8988T (cell line): ENCODE data around the gene MGME1.

ENCODE experiments used
- DNase-seq: peaks from one replicate; pipeline ENCODE4 v3.0.0; 2011

Gene MGME1

DNA sequence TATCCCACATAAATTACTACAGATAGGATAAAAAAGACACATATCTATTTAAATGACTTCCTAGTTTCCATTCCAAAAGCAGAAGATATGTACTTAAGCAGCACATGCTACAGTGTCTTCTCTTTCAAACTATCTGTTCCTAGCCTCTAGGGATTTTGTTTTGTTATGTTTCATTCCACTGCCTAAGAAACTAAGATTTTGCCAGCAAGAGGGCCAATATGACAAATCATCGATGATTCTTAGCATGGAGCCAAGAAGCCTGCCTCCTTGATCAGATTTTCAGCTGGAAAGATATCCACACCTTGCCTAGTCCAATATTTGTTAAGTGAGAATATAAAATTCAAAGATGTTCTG is 7.3 kb upstream of the MGME1 start:
- no peak for DNase-seq

DNA sequence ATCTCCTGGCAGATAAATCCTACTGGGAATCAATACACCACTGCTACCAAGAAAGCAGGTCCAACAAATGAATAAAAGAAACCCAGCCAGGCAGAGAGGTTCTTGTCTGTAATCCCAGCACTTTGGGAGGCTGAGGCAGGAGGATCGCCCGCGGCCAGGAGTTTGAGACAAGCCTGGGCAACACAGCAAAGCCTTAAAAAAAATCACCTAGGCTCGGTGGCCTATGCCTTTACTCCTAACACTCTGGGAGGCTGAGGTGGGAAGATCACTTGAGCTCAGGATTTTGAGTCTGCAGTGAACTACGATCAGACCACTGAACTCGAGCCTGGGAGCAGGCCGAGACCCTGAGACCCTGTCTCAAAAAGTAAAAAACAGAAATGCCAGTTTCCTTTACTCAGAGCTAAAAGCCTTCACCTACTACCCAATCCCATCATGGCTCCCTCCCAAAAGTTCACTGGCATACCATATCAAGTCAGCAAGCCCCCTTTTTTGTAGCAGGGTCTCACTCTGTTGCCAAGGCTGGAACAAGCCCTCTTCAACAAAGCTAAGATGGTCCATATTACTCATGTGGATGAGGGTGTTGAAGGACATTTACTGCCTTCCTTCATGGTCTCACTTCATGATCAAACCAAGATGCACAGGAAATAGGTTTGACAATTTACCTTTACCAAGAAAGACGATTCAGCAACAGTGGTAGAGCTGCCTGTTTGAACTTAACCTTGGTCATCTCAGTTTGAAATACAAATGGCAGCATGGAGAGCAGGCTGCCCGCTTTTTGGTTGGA is 5.5 kb upstream of the MGME1 start:
- DNase-seq = no peak

DNA sequence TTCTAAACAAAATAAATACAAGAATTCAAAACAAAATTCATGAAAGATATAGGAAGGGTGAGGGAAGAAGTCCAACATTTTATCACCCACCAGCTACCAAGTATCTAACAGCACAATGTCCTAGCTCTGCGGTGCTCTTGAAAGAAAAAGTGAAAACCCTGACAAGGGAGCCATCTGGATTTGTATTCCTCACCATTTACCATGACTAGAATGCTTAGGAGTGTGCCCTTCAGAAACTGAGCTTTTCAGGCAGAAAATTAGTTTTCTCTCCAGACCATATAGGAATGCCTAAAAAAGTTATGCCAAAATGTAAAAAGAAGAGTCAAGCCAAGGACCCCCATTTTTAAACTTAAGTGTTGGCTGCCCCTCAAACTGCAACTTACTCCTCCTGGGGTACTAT is 4.7 kb upstream of the MGME1 start:
- DNase-seq = no peak

DNA sequence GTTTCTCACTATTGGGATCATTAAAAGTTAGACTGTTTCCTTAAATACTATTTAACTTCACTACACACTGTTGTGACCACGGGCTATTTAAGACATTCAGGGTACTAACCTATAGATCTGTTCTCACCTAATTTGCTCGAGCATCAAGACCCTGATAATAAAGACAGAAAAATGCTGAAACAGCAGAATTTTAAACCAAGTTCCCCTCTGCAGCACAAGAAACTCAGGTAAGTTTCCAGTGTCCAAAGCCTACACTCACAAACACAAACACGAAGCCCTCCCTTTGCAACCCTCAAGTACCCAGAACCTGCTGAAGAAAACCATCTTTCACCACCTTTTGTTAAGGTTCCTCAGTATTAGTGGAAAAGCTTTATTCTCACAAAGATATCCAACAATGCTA is 4.2 kb upstream of the MGME1 start:
- DNase-seq = no peak

DNA sequence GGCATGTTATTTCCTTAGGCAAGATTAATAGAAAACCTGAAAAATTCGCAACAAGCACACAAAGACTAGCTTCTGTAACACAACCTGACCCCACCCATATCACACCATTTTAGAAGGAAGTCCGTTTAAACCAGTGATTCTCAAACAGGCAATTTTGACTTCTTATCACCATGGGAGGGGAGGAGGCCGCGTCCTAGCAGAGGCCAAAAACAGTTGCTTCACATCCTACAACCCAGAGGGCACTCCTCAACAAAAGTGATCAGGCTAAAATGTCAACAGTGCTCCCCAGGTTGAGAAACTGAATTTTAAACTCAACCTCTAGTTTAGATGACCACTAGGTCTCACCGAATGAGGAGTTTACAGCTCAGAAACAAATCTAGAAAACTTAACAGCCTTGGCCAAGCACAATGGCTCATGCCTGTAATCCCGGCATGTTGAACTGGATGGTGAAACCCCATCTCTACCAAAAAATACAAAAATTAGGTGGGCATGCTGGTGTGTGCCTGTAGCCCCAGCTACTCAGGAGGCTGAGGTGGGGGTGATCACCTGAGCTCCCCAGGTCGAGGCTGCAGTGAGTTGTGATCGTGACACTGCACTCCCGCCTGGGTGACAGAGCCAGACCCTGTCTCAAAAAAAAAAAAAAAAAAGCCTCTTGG is 3.6 kb upstream of the MGME1 start:
- no peak for DNase-seq

DNA sequence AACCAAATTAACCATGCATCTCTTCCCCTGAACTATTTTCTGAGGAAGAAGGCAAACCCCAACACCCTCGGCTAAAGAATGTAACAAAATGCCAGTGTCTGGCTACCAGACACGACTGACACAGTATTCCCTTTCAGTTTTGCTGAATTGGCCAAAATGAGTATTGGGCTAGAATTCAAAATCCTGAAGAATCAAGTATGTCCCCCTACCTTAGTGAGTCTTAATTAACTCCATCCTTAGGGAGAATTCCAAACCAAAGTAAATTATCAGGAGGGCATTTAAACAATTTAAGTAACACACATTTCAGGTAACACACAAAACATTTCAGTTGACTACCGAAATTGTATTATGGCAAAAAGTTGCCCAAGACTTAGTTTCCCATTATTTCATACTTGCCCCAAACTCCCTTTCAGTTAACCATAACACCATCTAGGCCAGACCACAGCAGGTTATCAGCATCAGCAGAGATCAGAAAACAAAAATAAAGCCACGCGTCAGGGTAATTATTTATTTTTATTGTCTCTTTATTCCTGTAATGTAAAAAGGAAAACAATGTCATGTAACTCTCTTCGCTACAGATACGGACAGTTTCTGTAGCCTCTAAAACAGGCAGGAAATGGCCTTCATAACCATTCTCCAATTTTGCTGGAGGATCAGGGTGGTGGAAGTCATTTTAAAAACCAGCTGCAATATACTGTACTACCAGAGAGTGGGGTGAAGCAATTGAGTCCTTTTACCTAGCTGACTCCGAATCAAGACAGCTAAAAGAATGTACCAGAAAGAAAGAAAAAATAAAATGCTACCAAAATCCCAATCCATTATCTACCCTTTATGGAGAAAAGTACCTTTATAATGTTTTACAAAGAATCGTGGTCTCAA is 2.1 kb upstream of the MGME1 start:
- no peak for DNase-seq

DNA sequence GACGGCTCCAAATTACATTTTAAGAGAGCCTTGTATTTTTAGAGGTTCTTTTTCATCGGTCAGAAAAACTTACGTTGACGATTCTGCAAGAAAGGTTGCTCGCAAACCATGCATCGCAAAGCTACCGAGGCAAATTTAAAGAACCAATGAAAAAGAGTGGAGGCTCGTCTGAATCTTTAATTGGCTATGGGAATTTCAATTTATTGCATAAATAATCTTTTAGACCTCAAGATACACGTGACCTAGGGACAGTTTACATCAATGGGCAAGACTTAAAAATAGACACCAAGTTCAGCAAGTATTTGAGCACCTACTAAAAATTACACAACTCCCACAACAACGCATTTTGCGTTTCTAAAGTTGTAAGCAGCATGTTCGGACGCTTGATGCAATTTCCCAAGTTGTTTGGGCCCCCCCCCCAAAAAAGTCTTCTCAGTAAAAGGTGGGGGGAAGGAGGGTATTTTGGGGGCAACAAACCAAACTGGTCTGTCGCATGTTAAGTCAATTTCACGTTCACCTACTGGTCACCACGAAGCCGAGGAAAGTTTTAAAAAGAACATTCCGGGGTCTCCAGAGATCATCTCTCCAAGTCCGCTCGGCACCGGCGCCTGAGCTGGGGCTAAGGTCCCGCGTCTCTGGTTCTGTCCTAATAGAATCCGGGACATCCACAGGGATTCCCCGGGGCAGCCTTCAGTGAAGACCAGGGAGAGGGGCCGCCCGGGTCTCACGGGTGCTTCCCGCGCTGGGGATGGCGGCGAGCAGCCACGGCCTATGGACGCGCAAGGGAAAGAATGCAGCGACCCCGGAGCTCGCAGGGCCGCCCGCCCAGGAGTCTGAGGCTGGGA is 1.1 kb upstream of the MGME1 start:
- DNase-seq = no peak

DNA sequence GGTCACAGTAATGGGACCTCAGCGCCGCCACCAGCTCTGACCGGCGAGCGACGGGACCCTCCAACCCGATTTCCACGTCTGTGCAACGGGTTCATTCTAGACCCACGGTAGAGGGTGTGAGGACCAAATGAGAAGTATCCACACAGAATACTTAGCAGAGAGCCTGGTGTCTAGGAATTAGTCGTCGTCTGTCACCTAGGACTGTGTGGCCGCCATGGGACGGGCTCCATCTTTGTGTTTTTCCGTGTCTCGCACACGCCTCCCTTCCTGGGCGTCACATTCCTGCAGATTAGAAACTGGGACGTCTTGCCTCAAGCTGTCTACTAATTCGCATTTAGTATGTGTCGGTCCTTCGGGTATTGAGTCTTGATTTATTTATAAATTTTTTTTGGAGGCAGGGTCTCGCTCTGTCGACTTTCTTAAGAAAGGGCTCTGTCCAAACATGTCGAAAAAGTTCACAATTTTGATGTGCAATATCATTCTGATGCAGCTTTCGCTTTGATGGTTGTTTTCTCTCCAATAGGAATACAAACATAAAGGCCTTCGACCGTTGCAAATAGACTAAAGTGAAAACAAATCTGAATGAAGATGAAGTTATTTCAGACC is 563 bp downstream of the MGME1 start:
- no peak for DNase-seq

DNA sequence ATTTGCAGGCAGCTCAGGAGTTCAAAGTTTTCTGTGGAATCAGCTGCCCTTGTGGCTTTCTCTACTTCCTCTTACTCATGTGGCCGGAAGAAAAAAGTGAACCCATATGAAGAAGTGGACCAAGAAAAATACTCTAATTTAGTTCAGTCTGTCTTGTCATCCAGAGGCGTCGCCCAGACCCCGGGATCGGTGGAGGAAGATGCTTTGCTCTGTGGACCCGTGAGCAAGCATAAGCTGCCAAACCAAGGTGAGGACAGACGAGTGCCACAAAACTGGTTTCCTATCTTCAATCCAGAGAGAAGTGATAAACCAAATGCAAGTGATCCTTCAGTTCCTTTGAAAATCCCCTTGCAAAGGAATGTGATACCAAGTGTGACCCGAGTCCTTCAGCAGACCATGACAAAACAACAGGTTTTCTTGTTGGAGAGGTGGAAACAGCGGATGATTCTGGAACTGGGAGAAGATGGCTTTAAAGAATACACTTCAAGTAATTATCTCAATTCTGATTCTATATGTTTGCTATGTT is 1.1 kb downstream of the MGME1 start:
- DNase-seq = no peak

DNA sequence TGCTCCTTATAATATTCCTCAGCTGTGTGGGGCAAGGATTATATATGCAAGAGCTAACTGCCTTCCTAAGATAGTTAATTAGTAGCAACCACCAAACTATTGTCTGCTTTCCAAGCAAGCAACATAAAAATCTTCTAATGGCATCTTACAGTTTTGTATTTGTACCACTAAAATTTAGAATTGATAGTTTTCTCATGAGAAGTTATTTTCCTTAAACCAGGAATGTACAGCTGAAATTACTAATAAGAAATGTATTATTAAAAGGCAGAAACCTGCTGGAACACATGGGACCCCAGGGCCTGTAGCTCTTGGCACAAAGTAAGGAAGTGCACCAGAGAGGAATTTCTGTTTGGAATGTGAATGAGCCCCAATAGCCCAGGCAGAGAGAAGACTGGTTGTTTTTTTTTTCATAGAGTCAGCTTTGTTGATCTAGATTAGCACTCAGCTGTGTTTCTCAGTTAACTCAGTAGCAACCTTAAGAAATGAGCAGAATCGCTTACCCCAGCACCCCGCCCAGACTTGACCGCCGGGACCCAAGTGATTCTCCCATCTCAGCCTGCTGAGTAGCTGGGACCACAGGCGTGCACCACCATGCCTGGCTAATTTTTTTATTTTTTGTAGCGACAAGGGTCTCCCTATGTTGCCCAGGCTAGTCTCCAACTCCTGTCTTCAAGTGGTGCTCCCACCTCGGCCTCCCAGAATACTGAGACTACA is 2.6 kb downstream of the MGME1 start:
- DNase-seq = no peak

DNA sequence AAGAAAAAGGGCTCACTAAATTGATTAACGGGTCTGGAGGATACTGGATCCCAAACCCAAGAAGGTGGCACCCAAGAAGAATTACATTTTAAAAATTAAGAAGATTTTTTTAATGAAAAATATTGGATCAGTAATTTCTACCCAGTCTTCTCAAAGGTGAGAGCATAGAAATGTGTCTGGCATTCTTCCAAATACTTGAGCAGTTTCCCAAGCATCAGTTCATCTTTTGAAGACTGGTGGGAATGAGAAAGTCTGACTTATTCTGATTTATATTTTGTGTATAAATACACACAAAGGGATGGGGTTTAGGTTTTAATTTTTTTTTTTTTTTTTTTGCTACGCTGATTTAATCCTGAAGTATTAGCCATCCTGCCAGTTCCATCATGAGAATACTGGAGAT is 3.3 kb downstream of the MGME1 start:
- DNase-seq = no peak

DNA sequence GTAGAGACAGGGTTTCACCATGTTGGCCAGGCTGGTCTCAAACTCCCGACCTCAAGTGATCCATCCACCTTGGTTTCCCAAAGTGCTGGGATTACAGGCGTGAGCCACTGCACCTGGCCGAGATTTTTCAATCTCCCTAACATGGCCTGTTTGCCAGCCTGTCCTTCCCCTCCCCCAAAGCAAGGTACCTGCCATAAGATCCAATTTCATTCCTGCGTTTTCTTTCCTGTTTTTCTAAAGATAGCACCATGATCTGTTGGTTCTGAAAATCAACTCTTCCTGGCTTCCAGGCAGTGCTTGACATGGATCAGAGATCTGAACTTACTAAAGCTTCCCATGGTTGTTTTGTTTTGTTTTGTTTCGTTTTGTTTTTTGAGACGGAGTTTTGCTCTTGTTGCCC is 7.5 kb downstream of the MGME1 start:
- no peak for DNase-seq

DNA sequence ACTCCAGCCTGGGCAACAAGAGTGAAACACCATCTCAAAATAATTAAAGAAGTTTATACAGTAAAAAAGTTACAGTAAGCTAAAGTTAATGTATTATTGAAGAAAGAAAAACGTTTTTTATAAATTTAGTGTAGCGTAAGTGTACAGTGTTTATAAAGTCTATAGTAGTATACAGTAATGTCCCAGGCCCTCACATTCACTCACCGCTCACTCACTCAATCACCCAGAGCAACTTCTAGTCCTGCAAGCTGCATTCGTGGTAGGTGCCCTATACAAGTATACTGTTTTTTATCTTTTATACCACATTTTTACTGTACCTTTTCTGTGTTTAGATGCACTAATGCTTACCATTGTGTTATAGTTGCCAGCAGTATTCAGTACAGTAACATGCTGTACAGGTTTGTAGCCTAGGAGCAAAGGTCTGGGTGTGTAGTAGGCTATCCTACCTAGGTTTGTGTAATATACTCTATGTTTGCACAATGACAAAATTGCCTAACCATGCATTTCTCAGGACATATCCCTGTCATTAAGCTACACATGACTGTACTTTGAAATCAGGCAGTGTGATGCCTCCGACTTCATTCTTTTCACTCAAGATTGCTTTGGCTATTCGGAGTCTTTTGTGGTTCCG is 16.7 kb downstream of the MGME1 start:
- no peak for DNase-seq

DNA sequence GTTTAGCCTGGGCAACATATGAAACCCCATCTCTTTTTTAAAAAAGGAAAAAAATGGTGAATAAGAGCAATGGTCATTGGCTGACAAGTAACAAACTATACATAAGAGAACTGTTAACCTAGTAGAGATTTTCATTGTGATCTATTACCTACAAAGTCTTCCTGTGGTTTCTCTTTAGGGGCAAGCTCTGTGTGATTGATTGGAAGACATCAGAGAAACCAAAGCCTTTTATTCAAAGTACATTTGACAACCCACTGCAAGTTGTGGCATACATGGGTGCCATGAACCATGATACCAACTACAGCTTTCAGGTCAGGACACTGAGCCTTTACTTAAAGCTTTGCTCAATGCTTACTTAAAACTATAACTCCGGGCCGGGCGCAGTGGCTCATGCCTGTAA is 19.2 kb downstream of the MGME1 start:
- DNase-seq = no peak

DNA sequence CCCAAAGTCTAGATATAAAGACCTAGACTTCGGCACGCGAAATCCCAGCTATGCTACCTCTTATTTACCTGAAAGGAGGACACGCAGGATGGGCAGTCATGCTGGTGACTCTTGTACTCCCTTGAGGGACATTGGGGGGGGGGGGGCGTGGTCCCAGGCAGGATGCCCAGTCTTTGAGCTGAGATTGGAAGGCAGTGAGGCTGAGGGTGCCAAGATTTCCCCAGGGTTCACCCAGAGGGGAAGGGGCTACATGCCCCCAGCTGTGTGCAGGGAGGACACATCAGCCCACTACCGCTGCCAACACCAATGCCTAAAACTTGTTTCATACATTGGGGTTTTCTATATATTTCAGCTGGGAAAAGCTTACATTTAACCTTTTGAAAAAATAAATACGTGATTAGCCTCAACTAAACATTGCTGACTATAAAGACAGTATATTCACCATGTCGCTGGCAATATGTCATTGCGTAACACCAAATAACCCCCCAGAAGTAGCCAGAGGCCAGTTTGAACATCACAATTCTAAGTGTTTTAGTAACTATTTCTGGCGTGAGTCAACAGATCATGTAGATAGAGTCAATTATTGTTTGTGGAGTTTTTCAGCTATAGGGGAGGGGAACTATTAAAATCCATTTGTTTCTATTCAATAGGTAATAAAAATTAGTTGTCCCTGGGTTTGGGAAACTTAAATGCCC is 21.6 kb downstream of the MGME1 start:
- no peak for DNase-seq

DNA sequence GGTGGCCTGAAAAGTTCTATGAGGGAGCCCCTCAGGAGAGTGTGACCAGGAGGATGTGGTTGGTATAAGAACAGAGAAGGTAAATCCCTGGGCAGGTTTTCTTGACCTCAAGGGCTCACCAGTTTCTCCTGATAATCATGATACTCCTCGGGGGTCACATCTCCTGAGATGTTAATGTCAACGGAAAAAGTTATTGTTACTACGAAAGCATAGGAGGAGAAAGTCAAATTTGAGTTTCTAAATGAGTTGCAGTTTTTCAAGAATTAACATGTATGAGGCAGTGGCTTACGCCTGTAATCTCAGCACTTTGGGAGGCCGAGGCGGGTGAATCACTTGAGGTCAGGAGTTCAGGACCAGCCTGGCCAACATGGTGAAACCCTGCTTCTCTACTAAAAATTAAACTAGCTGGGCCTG is 23.4 kb downstream of the MGME1 start:
- DNase-seq = no peak

DNA sequence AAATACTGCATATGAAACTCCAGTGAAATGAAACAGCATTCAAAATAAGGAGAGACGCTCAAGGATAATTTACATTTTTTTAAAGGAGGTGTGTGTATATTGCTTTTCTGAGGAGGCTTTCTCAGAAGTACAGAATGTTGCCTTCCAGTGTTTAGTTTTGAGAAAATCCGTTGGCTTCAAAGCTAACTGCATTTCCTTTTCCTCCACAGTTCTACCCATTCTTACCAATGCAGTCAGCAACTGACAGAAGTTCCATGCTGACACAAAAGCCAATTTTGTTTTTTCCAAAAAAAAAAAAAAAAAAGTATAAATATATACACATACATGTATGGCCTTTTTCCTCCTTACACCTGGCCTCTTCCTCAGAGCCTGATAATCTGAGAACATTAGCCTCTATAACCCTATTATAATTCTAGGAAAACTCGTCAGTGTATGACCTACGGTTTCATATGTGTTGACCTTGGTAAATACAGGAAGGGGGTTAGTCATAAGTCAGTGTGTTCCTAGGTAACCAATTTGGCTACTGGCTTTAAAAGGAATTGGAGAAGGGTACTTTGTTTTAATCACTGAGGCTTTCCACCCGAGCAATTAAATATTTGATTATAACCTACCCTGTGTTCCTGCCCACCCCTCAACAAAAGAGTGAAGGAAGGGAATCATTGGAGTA is 24.2 kb downstream of the MGME1 start:
- no peak for DNase-seq

DNA sequence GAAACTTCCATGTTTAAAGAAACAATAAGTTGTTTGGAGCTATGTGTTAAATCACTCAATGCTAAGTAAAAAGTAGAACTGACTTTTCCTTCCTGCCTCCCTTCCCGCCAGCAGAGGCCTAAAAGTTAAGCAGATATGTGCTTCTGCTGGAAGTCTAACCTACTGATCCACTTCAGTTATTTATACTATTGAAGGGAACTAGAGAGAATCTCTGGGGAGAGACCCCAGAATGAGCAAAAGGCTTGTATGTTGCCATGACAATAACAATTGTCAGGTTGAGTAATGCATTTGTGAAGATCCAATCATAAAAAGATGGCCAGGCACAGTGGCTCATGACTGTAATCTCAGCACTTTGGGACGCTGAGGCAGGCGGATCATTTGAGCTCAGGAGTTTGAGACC is 24.7 kb downstream of the MGME1 start:
- DNase-seq = no peak

DNA sequence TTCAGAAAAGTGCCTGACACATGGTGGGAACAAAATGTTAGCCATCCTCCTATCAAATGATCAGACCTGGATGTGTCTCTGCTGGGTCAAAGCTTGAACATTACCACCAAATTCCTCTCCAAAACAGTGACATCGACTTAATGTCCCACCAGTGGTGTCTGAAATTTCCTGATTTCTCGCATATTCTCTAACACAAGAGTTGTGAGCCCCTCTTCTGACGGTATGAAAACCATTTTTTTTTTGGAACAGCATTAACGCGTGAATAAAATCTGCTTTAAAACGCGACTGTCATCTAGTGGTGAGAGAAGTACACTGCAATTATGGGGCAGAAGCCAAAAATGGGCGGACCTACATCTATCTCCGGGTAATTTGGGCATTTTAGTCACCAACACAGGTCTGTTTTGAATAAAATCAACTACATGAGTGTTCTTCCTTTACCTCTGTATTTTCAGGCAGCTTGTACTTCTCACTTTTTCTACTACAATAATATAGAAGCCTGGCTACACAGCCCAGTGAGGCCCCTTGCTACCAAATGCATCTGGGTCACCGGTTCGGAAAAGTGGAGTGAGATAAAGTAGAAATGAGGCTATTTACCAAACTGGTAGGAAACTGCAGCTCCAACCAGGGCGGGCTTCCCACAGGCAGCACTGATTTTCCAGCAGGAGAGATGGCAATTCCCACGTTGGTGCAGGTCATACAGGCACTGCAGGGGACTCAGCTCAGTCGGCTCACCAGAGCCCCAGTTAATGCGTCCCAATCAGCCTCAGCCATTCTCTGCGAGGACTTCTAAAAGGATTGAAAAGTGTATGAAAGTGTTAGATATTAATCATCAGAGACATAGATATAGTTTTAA is 27.4 kb downstream of the MGME1 start:
- DNase-seq = no peak
